Measurements from ENCODE around the gene IL1RAP.

DNA sequence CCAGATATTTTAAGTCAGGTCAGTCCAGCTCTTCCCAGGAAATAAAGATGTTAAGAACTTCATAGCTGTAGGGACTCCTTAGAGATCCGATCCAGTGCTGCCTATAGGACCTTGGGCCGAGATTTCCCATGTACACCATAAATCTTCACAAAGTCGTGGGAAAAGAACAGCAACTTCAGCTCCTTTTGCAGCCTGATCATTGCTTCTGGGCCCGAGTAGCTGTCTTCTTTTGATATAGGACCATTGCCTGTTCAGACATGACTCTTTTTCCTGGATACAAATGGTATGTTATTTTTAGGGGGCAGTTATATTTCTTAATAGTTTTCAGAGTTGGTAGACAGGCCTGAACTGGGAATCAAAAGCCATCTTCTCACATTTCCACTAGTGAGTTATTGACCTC, 20.5 kb downstream of the IL1RAP start:
- TF ChIP-seq, protein P1, sequence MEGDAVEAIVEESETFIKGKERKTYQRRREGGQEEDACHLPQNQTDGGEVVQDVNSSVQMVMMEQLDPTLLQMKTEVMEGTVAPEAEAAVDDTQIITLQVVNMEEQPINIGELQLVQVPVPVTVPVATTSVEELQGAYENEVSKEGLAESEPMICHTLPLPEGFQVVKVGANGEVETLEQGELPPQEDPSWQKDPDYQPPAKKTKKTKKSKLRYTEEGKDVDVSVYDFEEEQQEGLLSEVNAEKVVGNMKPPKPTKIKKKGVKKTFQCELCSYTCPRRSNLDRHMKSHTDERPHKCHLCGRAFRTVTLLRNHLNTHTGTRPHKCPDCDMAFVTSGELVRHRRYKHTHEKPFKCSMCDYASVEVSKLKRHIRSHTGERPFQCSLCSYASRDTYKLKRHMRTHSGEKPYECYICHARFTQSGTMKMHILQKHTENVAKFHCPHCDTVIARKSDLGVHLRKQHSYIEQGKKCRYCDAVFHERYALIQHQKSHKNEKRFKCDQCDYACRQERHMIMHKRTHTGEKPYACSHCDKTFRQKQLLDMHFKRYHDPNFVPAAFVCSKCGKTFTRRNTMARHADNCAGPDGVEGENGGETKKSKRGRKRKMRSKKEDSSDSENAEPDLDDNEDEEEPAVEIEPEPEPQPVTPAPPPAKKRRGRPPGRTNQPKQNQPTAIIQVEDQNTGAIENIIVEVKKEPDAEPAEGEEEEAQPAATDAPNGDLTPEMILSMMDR (IDR thresholded peaks at IDR 0.05; ENCODE audit: extremely low read depth in 1 of 2, insufficient read depth in 1 of 2, low read depth in 1 of 2, low read length in 2 of 2), result no peak
- TF ChIP-seq EZH2 (IDR thresholded peaks at IDR 0.05; ENCODE audit: borderline replicate concordance, low read depth, low read length, severe bottlenecking) (no peak), POLR2A (IDR thresholded peaks at IDR 0.05; ENCODE audit: low read depth, low read length) (no peak), MAX (IDR thresholded peaks at IDR 0.05; ENCODE audit: insufficient read depth, insufficient read length) (no peak), FOS (IDR thresholded peaks at IDR 0.05; ENCODE audit: borderline replicate concordance, insufficient read depth, low read length) (no peak)

All from endothelial cell of umbilical vein (primary cell).